GM04504 (cell line): ENCODE measurements around the gene UBE2QL1.

Experiments used
- DNase-seq: peaks from one replicate; pipeline ENCODE4 v3.0.0-alpha.2; 2012; ENCODE audit warnings: low read depth

Gene UBE2QL1

DNA sequence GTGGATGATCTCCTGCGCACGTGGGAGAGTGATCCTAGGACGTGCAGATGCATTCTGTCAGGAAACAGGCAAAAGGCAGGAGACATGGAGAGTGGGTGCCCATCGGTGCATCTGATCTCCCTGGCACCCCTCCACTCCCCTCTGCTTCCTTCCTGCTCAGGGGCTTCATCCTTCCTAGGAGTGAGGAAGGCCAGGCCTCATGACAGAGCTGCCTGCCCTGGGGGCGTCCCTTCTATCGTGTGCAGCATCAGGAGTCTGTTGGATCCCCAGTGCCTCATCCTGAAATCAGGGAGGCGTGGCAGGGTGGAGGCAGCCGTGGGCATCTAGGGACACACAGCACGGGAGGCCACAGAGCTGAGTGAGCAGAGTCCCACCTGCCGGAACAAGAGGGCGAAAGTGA lies 30.1 kb downstream of the UBE2QL1 start:
- DNase-seq, result no peak

- DNase-seq, result no peak
These were observed 31.7 kb downstream of the UBE2QL1 start for GRCh38 chr5:6480133-6481051.

DNA sequence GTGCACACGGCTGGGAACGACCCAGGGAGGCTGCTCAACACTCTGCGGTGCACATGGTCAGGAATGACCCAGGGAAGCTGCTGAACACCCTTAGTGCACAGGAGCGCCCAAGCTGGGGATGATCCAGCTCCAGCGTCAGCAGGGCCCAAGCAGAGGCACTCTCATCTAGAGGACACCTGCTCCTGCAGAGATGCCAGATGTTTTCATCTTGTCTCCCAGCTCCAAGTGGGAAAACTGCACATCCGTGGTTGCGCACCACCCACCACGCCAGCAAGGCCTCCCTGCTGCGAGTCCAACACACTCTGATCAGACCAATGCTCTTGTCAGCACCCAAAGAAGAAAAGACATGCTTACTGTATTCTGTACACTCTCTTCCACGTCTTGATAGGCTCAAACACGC lies 34.1 kb downstream of the UBE2QL1 start:
- no peak for DNase-seq

GRCh38 chr5:6483880-6484382 lies 35.3 kb downstream of the UBE2QL1 start:
- no peak for DNase-seq

GRCh38 chr5:6484446-6484845 lies 35.8 kb downstream of the UBE2QL1 start:
- DNase-seq, result no peak

DNA sequence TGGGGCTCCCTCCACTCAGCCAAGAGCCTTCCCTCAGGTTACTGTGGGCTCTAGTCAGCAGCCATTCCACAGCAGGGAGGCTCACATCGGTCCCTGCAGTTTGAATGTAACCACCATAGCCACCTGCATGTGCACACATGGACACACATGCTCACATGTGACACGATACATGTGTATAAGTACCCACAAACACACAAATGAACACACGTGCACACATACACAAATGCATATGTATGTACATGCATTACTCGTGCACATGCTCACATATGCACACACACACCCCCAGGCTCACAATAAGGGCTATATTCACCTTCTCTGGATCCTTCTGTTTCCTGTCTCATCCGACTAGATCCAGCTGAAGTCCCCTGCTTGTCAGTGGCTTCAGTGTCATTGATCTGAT lies 36.2 kb downstream of the UBE2QL1 start:
- DNase-seq, result no peak

GRCh38 chr5:6485441-6485840 lies 36.8 kb downstream of the UBE2QL1 start:
- no peak for DNase-seq

DNA sequence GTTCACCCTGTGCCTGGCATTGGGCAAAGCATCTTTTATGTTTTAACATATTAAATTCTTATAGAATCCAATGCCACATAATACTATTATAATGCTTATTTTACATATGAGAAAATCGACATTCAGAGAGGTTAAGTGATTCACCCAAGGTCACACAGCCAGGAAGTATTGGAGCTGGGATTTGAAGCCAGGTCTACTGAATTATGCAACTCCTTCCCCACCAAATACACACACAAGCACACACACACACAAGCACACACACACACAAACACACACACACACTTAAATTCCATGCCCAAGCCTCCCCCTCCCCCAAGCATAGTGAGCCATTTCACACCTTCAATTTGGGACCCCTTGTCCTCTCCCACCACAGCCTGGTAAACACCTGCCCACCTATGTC lies 37.4 kb downstream of the UBE2QL1 start:
- no peak for DNase-seq

DNA sequence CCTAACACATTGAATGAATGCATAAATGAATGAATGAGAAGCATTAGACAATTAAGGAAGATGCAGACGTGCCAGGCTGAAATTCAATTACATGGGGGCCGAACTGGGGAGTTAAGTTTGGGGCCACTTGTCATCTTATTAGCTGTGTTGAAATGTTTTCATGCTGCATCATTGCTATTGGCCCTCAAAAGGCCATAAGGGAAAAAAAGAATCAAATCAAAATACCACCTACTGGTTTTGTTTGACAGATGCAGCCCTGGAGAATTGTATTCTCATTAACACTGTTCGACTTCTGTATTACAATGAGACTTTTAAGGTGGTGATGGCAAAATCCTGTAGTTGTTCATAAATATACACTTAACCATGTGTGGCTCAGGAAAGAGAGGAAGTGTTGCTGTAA lies 38.4 kb downstream of the UBE2QL1 start:
- DNase-seq, result no peak

DNA sequence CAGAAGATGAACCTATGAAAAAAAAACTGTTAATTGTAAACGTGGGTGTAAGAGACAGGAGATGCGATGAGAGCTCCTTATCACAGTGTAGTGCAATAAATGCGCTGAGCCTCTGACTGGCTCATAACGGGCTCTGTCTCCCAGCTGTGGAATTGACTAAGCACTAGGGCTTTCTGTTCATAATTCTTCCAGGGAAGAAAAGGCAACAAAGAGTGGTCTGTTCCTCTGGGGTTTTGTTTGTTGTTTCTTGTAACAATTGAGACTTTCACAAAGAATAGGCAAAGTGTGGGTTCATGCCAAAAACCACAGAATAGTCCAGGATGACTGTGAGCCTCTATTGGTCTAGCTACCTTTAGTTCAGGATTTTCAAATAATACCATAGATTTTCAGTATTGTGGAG lies 39.4 kb downstream of the UBE2QL1 start:
- DNase-seq, result no peak

DNA sequence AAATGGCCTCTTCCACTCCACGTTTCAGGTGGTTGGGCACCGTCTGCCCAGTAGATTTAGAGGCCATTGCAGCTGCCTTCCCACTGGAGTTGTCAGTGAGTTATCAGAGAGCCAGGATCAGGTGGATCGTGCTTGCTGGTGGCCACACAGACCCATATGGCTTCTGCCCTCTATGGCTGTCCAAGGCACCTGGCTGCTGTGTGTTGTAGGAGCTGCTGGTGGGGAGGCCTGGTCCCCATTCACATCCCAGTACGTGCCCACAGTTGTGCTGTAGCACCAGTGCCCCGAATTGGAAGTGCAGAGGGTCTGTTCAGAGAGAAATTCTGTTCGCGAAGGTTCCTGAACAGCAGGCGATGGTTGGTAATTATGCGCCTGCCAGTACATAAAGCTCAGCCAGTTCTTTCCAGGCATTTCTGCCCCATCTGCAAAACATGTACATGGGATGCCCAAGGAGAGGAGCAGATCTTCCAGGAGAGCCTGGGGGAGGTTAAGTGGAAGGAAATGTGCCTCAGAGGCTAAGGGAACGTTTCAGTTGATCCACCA lies 41.1 kb downstream of the UBE2QL1 start:
- no peak for DNase-seq

DNA sequence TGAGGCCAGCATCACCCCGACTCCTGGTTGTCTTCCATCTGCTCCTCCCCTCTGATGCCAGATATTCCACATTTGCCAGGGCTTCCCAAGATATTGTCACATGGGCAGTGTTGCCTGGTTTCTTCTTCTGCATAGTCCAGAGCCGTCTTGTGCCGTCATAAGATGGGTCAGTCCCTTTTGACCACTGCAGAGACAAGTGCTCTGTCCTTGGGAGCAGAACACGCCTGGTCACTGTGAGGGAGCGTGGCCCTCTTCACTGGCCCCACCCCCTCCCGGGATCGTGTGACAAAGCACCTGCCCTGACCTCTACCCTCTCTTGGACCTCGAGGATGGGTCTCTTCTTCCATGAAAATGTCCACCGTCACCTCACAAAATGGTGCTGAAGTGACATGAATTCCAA lies 41.6 kb downstream of the UBE2QL1 start:
- no peak for DNase-seq

- DNase-seq, result no peak
These were observed 42.0 kb downstream of the UBE2QL1 start for GRCh38 chr5:6490693-6491092.

- DNase-seq, result no peak
These were observed 42.7 kb downstream of the UBE2QL1 start for GRCh38 chr5:6491196-6491918.

- DNase-seq, result no peak
These were observed 43.2 kb downstream of the UBE2QL1 start for GRCh38 chr5:6491919-6492290.

DNA sequence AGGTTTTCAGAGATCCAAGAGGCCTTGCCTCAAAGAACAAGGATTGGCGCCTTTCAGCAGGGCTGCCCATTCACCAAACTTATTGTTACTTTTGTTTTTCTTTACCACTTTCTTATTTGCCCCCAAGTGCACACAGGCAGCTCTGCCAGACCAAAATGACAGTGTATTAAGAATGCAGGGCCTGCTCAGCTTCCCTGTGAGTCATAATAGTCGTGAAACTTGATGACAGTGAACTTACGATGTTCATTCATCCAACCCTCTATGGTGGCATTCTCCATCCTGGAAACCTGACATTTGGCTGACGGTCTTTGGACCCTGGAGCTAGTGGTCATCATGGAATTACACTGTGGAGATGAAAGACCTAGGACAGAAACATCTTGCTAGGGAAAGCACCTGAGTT lies 44.3 kb downstream of the UBE2QL1 start:
- no peak for DNase-seq

DNA sequence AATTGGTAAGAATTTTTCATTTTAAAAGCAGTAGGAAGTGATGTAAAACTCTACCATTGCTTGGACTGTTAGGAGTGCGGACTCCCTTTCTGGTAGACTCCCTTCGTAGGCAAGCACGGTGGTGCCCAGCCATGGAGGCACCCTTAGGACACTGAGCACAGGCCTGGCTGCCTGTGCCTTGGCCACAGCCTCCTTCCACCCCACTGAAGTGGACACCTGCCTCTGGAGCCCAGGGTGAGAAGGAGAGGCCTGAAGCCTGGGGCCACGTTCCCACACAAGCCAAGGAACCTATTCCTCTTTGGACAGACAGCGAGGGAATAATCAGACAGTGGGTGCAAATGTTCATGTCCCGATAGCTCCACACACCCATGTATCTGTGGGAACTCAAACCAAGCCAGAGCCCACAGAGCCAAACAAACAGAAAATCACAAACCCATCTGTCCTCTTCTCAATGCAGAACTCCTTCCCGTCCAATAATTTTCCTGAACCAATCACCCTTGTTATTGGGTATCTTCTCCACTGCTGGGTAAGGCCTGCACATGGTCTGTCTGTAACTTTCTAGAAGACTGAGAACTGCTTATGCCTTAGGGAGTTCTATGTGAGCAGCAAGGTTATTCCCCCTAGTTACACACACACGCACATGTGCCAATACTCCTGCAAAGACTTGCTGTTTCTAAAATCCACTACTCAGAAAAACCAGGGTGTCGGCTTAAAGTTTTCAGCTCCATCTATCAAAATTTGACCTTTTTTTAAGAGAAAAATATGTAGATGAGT lies 45.2 kb downstream of the UBE2QL1 start:
- no peak for DNase-seq

DNA sequence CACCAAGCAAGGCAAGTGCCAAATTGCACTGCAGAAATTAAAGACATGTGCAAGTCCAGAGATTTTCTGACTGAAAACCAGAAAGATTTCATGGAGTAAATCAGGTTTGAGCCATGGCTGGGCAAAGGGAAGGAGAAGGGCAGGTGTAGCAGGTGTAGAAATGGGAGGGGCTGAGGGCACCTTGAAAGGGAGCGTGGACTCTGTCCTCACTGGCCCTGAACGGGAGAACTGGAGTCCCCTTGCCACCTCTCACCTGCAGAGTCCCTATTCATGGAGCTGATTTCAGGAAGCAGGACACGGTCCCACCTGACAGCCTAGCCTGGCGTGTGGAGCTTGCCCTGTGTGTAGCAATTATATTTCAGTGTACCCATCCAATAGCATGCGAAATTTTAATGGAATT lies 46.3 kb downstream of the UBE2QL1 start:
- DNase-seq, result no peak

DNA sequence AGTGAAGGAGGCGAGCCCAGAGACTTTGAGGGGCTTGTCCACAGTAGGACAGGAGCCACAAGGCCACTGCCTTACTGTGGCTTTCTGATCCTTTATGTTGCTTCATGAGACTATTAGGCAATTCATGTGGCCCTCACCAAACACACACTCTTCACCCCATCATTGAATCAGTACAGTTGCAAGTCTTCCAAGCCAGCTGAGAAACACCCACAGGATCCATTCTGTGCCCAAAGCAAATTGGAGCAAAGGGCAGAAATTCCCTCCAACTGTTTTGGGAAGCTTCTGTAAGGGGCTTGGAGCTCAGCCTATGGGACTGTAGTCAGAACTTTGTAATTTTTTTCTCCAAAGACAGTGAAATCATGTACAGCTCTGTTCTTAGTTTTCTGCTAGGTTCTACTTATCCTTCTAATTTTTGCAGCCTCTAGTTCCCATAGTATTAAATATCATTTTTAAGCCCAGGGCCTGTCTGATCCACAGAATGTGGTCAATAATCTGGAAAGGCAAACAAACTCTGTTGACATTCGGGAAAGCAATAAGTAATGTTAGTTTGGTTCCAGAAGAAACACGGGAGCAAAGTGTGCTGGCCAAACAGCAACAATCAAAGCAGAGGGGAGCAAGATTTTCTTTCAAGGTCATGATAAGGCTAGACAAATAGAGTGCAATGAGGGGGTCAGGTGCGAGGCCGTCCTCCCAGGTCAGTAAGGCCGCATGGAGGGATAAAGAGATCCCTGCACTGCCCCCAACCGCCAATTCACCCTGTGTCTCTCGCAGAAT lies 47.0 kb downstream of the UBE2QL1 start:
- DNase-seq, result no peak

DNA sequence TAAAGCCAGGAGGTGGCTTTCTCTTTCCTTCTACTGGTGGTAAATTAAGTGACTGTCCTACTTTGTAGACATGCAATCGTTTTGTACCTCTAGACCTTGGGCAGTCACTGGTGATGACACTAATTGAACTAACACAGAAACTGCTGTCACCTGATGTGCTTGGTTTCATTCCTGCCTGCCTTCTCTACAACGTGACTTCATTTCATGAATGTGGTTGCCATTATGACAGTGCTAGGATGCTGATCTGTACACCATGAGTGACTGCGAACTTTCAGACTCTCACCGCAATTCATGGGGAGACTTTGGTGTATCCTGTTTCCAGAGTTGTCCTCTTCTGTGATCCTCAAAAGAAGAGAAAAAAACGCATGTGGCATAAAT lies 47.5 kb downstream of the UBE2QL1 start:
- DNase-seq, result no peak

DNA sequence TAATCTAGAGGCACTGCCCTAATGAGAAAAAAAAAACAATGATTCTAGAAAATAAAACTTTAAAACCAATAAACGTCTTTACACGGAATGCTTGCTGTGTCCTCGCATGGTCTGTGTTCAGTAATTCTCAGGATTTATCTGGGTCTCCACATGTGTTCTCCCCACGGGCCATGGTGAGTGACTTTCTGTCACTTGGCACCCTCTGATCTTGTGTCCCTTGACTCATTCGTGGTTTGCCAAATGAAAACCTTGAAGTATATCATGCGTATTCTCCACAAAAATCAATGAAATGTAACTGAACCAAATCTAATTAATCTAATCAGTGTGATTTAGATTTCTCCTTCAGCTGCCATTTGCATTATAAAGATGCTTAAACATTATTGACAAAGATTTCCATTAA lies 48.0 kb downstream of the UBE2QL1 start:
- DNase-seq, result no peak

DNA sequence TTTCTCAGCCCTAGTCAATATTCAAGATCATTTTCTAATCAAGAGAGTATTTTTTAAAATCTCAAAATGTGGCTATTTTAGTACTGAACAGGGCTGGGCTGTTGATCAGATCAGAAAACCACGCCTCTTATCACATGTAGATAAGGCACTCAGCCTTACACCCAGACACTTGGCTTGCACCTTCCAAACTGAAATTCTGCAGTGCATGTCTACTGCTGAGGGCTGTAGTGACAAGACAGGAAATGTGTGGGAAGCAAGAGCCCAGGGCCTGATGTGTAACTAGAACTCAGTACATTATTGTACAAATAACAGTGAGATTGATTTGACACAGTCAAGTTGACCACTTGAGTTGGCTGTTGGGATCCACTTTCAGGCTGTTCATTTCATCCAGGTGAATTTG lies 48.6 kb downstream of the UBE2QL1 start:
- DNase-seq, result no peak
